ENCODE data around the gene FGF2. TPM values are rescaled to one million over a fixed set of nuclear protein-coding genes. Genes with fewer than 3 reads are reported as not detected.

Gene FGF2
- total RNA-seq, 1 experiment from 2014 or later, result 33.7 TPM

- no TSS peak for BruUV-seq (replicated peaks)
- H3K27ac Mint-ChIP-seq (ENCODE audit: unreplicated experiment), result no peak overlapping the region
- intact Hi-C loops (cut with micrococcal nuclease; ENCODE audit: unreplicated experiment), result no loop called here
These were observed 57.9 kb downstream of the FGF2 start for GRCh38 chr4:122884499-122884898.

GRCh38 chr4:122889726-122890125, 63.1 kb downstream of the FGF2 start:
- H3K36me3 Mint-ChIP-seq (ENCODE audit: insufficient read depth, unreplicated experiment), result no peaks in the 10 kb centered on the region
- no peak for TF ChIP-seq CTCF (IDR thresholded peaks at IDR 0.05; ENCODE audit: unreplicated experiment)
- DNase-seq, result peak; percentile 17
- peak overlapping the region; percentile 27 for H3K27ac Mint-ChIP-seq (ENCODE audit: unreplicated experiment)
- CTCF ChIA-PET, result no interaction called here
- H3K4me1 Mint-ChIP-seq (ENCODE audit: low read depth, unreplicated experiment), result peaks cover 12% of the 10 kb centered on the region
- H3K4me3 Mint-ChIP-seq (ENCODE audit: low read depth, unreplicated experiment), result no peak overlapping the region
- intact Hi-C loops (cut with micrococcal nuclease; ENCODE audit: unreplicated experiment), result loop anchor here (1.0 to 10.0 kb wide), 3 partner anchors 9 to 105 kb away; no protein-coding TSS in a partner anchor
- no TSS peak for BruUV-seq (replicated peaks)
- no peaks in the 10 kb centered on the region for H3K27me3 Mint-ChIP-seq (ENCODE audit: unreplicated experiment)
- H3K9me3 Mint-ChIP-seq (ENCODE audit: low read depth, unreplicated experiment), result no peaks in the 10 kb centered on the region

More at GRCh38 chr4:122884499-122884898, 57.9 kb downstream of the FGF2 start:
- CTCF ChIA-PET, result no interaction called here
- H3K9me3 Mint-ChIP-seq (ENCODE audit: low read depth, unreplicated experiment), result peaks cover 6% of the 10 kb centered on the region
- TF ChIP-seq CTCF (IDR thresholded peaks at IDR 0.05; ENCODE audit: unreplicated experiment), result no peak
- H3K4me1 Mint-ChIP-seq (ENCODE audit: low read depth, unreplicated experiment), result peaks cover 12% of the 10 kb centered on the region
- no peak for DNase-seq
- no peaks in the 10 kb centered on the region for H3K27me3 Mint-ChIP-seq (ENCODE audit: unreplicated experiment)
- H3K36me3 Mint-ChIP-seq (ENCODE audit: insufficient read depth, unreplicated experiment), result peaks cover 14% of the 10 kb centered on the region
- H3K4me3 Mint-ChIP-seq (ENCODE audit: low read depth, unreplicated experiment), result no peak overlapping the region

- CTCF ChIA-PET, result no interaction called here
- Mint-ChIP-seq H3K27me3 (ENCODE audit: unreplicated experiment) (no peaks in the 10 kb centered on the region), H3K9me3 (ENCODE audit: low read depth, unreplicated experiment) (no peaks in the 10 kb centered on the region), H3K27ac (ENCODE audit: unreplicated experiment) (peak overlapping the region; percentile 27), H3K4me3 (ENCODE audit: low read depth, unreplicated experiment) (no peak overlapping the region), H3K36me3 (ENCODE audit: insufficient read depth, unreplicated experiment) (no peaks in the 10 kb centered on the region), H3K4me1 (ENCODE audit: low read depth, unreplicated experiment) (peaks cover 12% of the 10 kb centered on the region)
- DNase-seq, result no peak
- TF ChIP-seq CTCF (IDR thresholded peaks at IDR 0.05; ENCODE audit: unreplicated experiment), result no peak
- intact Hi-C loops (cut with micrococcal nuclease; ENCODE audit: unreplicated experiment), result loop anchor here (1.0 to 10.0 kb wide), 3 partner anchors 8 to 105 kb away; no protein-coding TSS in a partner anchor
- BruUV-seq (replicated peaks), result no TSS peak
These were observed 63.6 kb downstream of the FGF2 start for GRCh38 chr4:122890147-122890795.

- peaks cover under 1% of the 10 kb centered on the region for H3K4me1 Mint-ChIP-seq (ENCODE audit: low read depth, unreplicated experiment)
- H3K36me3 Mint-ChIP-seq (ENCODE audit: insufficient read depth, unreplicated experiment), result peaks cover 4% of the 10 kb centered on the region
- DNase-seq, result no peak
- H3K27ac Mint-ChIP-seq (ENCODE audit: unreplicated experiment), result no peak overlapping the region
- no peaks in the 10 kb centered on the region for H3K9me3 Mint-ChIP-seq (ENCODE audit: low read depth, unreplicated experiment)
- BruUV-seq (replicated peaks), result no TSS peak
- no peak overlapping the region for H3K4me3 Mint-ChIP-seq (ENCODE audit: low read depth, unreplicated experiment)
- TF ChIP-seq CTCF (IDR thresholded peaks at IDR 0.05; ENCODE audit: unreplicated experiment), result no peak
- intact Hi-C loops (cut with micrococcal nuclease; ENCODE audit: unreplicated experiment), result loop anchor here (10.0 kb wide), 2 partner anchors 60 to 110 kb away; no protein-coding TSS in a partner anchor
- no peaks in the 10 kb centered on the region for H3K27me3 Mint-ChIP-seq (ENCODE audit: unreplicated experiment)
- CTCF ChIA-PET, result no interaction called here
These were observed 68.2 kb downstream of the FGF2 start for GRCh38 chr4:122894827-122895226.
